GM19395 (cell line): ENCODE measurements around the gene SPRED2.
A peak's percentile ranks its signal among the peaks of the same experiment; 100 is the strongest.

Source experiments
- ATAC-seq: cut with Tn5 transposase; IDR thresholded peaks from one replicate; pipeline ENCODE4 v1.9.1; 2021; ENCODE audit warnings: mild to moderate bottlenecking, moderate library complexity; ENCODE audit not compliant: unreplicated experiment

The SPRED2 gene

GRCh38 chr2:65316072-65316471 lies 116.3 kb downstream of the SPRED2 start:
- ATAC-seq = no peak

DNA sequence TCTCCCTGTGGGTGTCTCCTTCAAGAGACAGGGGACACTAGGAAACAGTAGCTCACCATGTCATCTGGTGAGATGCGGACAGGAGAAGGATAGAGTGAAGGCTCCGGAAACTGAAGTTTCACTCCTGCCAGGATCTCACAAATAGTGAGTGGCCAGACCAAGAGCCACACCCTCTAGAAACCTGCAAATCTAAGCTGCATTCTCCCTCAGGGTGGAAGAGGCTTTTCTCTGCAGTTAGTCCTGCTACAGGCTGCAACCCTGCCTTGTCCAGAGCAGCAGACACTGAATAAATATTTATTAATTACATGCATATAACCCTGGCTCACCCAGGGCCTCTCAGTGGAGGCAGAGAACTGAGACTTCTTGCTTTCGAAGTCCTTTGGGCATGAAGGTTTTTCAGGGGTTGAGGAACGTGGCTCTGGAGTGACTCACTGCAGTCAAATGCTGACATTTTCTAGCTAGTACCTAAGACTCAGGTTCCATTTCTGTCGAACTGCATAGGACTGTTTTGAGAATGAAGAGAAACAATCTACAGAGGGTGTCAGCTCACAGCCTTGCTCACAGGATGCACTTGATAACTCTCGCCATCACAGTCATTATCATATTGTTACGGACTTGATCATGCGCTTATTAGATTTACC lies 117.5 kb downstream of the SPRED2 start:
- ATAC-seq = no peak

- ATAC-seq = no peak
These were observed 118.5 kb downstream of the SPRED2 start for GRCh38 chr2:65313954-65314256.

- ATAC-seq = no peak
These were observed 119.1 kb downstream of the SPRED2 start for GRCh38 chr2:65313126-65313953.

- no peak for ATAC-seq
These were observed 120.8 kb downstream of the SPRED2 start for GRCh38 chr2:65311596-65311995.

DNA sequence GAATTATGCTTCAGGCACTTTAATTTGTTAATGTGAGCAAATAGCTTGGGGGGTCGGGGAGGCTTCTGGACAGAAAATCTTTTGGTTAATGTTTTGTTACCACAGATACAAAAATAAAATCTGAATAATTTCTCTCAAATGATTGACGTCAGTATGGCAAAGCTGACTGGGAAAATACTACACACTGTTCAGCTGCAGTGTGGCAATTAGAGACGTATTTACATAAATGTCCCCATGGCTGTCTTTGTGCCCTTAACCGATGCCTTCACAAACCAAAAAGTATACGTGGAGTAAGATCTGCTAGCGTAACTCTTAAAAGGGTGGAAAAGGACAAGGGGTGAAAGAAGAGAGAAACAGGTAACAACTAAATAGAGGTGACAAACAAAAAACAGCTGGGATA lies 121.3 kb downstream of the SPRED2 start:
- no peak for ATAC-seq

DNA sequence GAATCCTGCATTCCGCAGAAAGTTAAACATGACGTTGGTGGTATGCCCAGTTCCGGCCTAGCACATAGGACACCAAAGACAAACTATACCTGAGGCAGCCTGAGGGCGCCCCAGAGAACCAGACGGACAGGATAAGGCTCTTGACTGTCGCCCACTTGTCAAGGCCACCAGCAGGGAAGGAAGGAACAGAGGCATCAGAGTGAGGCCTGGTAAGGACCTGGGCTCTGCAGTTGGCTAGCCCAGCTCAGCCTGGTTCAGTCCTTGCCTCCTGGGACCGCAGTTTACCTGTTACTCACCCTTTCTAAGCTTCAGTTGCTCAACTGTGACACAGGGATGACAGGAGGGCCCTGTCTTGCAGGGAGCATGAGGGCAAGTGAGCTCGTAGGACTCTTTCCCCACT lies 122.7 kb downstream of the SPRED2 start:
- ATAC-seq = no peak

GRCh38 chr2:65305934-65306333 lies 126.5 kb downstream of the SPRED2 start:
- no peak for ATAC-seq

- ATAC-seq = peak; percentile 91
These were observed 131.4 kb downstream of the SPRED2 start for GRCh38 chr2:65300761-65301711.

DNA sequence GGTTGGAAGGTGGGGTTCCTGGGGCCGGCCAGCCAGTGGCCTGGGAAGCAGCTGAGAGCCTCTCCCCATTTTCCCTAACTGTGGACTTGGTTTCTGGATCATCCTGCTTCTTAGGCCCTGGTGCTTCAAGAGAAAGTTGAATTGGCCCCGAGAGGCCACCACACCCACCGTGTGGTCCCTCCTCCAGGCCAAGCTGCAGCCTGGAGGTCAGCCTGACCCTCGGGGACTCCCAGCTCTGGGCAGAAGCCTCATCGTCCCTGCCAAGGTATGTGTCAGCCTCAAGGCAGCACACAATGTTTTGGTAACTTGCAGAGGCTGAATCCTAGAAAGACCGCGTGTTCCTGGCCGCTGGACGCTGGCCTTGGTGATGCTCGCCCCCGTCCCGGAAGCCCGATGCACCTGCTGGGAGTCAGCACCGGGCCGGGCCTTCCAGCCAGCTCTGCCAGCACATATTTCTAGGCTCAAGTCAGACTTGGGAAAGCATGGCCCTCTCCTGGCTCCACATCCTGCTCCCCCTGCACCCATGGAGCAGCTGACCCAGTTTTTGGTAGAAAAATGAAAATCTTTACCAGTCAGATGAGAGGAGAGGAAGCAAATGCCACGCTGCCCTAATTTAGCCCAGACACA lies 132.2 kb downstream of the SPRED2 start:
- no peak for ATAC-seq

- ATAC-seq = no peak
These were observed 133.2 kb downstream of the SPRED2 start for GRCh38 chr2:65299246-65299645.

GRCh38 chr2:65298089-65298488 lies 134.3 kb downstream of the SPRED2 start:
- no peak for ATAC-seq

GRCh38 chr2:65297544-65297943 lies 134.9 kb downstream of the SPRED2 start:
- ATAC-seq = no peak

GRCh38 chr2:65296971-65297370 lies 135.4 kb downstream of the SPRED2 start:
- ATAC-seq = no peak

- ATAC-seq = no peak
These were observed 137.7 kb downstream of the SPRED2 start for GRCh38 chr2:65294701-65295100.

- no peak for ATAC-seq
These were observed 138.3 kb downstream of the SPRED2 start for GRCh38 chr2:65294136-65294535.

DNA sequence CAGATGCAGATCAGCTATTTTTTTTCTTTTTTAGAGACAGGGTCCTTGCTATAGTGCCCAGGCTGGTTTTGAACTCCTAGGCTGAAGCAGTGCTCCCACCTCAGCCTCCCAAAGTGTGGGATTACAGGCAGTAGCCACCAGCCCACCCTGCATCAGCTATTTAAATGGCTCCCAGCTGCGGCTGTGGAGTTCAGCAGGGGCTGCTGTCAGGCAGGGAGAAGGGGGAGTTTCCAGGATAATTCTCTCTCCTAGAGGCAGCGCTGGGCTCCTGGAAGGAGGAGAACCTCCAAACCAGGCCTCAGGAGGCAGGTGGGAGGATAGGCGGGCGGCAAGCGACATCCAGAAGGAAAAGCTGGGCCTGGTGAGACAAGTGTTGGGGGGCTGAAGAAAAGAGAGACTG lies 139.0 kb downstream of the SPRED2 start:
- ATAC-seq = no peak

- no peak for ATAC-seq
These were observed 139.9 kb downstream of the SPRED2 start for GRCh38 chr2:65292461-65293011.

GRCh38 chr2:65292106-65292400 lies 140.3 kb downstream of the SPRED2 start:
- no peak for ATAC-seq

- ATAC-seq = no peak
These were observed 140.9 kb downstream of the SPRED2 start for GRCh38 chr2:65291216-65292105.
